ENCODE measurements around the gene WNT7B. TPM values are rescaled to one million over a fixed set of nuclear protein-coding genes. Genes with fewer than 3 reads are reported as not detected.

Gene WNT7B
- total RNA-seq, 6 donors from 2014 or later = 5.2 to 15.6 (median 8.8) TPM

DNA sequence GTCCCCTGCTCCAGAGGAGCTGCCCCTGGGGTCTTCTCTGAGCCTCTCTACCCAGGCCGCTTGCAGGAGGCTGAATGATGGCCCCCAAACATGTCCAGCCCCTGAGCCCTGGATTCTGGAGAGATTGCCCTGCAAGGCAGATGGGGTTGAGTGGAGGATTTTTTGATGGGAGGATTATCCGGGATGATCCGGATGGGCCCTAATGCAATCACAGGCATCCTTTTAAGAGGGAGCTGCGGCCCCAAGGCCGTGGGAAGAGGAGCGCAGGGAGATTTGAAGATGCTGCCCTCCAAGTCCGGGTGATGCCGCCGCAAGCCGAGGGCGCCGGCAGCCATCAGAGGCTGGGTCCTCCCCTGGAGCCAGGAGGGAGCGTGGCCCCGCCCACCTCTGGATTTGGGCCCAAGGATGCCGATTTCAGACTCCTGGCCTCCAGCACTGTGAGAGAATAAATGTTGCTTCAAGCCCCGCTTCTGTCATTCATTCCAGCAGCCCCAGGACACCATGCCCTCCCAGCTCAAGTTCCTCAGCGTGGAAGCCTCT is 66.0 kb downstream of the WNT7B start:
- Histone ChIP-seq H3K4me1 (peaks cover 7 to 20% (median 14%) of the 10 kb centered on the region in 4 donors), H3K27ac (peak overlapping the region in 1 of 4 donors; percentile 61), H3K27me3 (no peaks in the 10 kb centered on the region), H3K4me3 (no peak overlapping the region), H3K9me3 (peaks cover 0 to 5% (median 2%) of the 10 kb centered on the region in 4 donors), H3K36me3 (no peaks in the 10 kb centered on the region)
- TF ChIP-seq POLR2A (IDR thresholded peaks at IDR 0.05) = no peak
- no peak for TF ChIP-seq EP300 (IDR thresholded peaks at IDR 0.05)
- TF ChIP-seq CTCF (IDR thresholded peaks at IDR 0.05) = no peak
- TF ChIP-seq POLR2AphosphoS5 (IDR thresholded peaks at IDR 0.05) = no peak
- DNase-seq (peak in 1 of 2 donors; percentile 76), ATAC-seq (ENCODE audit: low FRiP score in 2 of 2) (no peak)
- WGBS, 2 donors = 82 to 90% methylated on average over 16 of the region's 17 CpGs

GRCh38 chr22:45908961-45909360 is 68.0 kb downstream of the WNT7B start:
- H3K4me3 ChIP-seq = no peak overlapping the region
- TF ChIP-seq POLR2A (IDR thresholded peaks at IDR 0.05) (no peak), POLR2AphosphoS5 (IDR thresholded peaks at IDR 0.05) (no peak), CTCF (IDR thresholded peaks at IDR 0.05) (no peak), EP300 (IDR thresholded peaks at IDR 0.05) (no peak)
- H3K9me3 ChIP-seq = no peaks in the 10 kb centered on the region
- ATAC-seq (ENCODE audit: low FRiP score in 2 of 2) = no peak
- H3K27ac ChIP-seq = no peak overlapping the region
- no peaks in the 10 kb centered on the region for H3K36me3 ChIP-seq
- WGBS, 2 donors = 88 to 95% methylated on average over 5 to 6 of the region's 6 CpGs
- H3K27me3 ChIP-seq = no peaks in the 10 kb centered on the region
- peaks cover 7 to 20% (median 16%) of the 10 kb centered on the region in 4 donors for H3K4me1 ChIP-seq
- peak in 1 of 2 donors; percentile 58 for DNase-seq

- Histone ChIP-seq H3K27me3 (no peaks in the 10 kb centered on the region), H3K4me1 (peaks cover 11 to 29% (median 24%) of the 10 kb centered on the region in 4 donors), H3K36me3 (no peaks in the 10 kb centered on the region), H3K4me3 (no peak overlapping the region), H3K27ac (no peak overlapping the region), H3K9me3 (no peaks in the 10 kb centered on the region)
- TF ChIP-seq POLR2A (IDR thresholded peaks at IDR 0.05) (no peak), CTCF (IDR thresholded peaks at IDR 0.05) (no peak), EP300 (IDR thresholded peaks at IDR 0.05) (no peak)
- ATAC-seq (ENCODE audit: low FRiP score in 2 of 2) (no peak), DNase-seq (peak in 1 of 2 donors; percentile 67)
- 74% methylated on average over 7 of the region's 12 CpGs; no CpG with 5 or more reads in 1 of the 2 donors for WGBS, 2 donors
Observed at GRCh38 chr22:45907996-45908395, 69.0 kb downstream of the WNT7B start.

DNA sequence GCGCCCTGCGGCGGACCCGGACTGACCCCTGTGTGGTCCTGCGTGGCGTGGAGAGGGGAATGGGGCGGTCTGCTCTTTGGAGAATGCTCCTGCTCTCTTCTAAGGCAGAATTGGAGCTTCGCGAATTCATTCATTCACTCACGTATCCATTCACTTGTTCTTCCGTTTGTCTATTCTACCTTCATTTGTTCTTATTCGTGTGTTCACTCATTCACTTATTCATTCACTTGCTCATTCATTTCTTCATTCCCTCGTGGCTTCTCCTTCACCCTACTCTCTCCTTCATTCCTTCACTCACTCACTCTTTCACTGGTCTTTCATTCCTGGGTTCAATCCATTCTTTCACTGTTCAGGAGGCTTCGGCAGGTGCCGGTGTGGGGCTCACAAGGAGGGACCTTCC is 69.6 kb downstream of the WNT7B start:
- WGBS, 2 donors = 73 to 79% methylated on average over 15 of the region's 15 CpGs
- no peaks in the 10 kb centered on the region for H3K9me3 ChIP-seq
- no peak for ATAC-seq (ENCODE audit: low FRiP score in 2 of 2)

More for the DNA sequence above, 69.6 kb downstream of the WNT7B start:
- peaks cover 9 to 26% (median 20%) of the 10 kb centered on the region in 4 donors for H3K4me1 ChIP-seq
- H3K4me3 ChIP-seq = no peak overlapping the region
- no peaks in the 10 kb centered on the region for H3K27me3 ChIP-seq
- no peak overlapping the region for H3K27ac ChIP-seq
- no peak for DNase-seq
- H3K36me3 ChIP-seq = no peaks in the 10 kb centered on the region
- TF ChIP-seq CTCF (IDR thresholded peaks at IDR 0.05) = no peak
- TF ChIP-seq POLR2A (IDR thresholded peaks at IDR 0.05) = no peak
- TF ChIP-seq POLR2AphosphoS5 (IDR thresholded peaks at IDR 0.05) = no peak
- TF ChIP-seq EP300 (IDR thresholded peaks at IDR 0.05) = no peak
